ENCODE results near the gene LRP5. TPM values are rescaled to one million over a fixed set of nuclear protein-coding genes. Genes with fewer than 3 reads are reported as not detected.
"Not testable (repeated sequence)": the region's sequence is repeated elsewhere in the genome, so short reads cannot be mapped to it uniquely, and the experiment has no call there.

The LRP5 gene
- total RNA-seq, 1 donor from 2014 or later = 9.4 TPM

DNA sequence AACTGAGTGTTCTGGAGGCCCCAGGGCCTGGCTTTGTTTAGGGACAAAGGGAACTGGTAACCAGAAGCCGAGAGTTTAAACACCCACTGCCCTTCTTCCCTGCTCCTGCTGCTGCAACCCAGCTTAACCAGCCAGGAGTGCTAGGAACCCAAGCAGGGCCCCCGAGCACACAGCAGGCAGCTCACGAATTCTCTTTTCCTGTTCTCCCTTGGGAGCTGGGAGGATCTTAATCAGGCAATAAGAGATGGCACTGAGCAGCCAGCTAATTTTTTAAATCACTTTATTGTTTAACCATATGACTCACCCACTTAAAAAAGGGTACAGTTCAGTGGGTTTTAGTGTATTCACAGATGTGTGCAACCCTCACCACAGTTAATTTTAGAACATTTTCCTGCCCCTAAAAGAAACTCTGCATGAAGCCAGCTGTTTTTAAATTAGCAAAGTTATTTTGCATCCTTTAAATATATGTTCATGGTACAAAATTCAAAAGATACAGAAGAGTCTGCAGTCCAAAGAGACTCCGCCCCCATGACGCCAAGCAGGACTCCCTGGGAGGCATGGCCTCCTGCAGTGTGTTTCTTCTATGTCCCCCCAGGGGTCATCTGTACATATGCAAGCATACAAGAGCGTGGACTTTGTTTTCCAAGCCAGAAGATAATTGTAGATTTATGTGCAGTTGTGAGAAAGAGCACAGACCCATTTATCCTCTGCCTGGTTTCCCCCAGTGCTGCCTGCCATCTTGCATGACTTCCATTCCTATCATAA, 129.3 kb downstream of the LRP5 start:
- DNase-seq (ENCODE audit: low spot score) = no peak
- intact Hi-C loops (cut with micrococcal nuclease) = no loop called here
- Mint-ChIP-seq H3K4me3 (ENCODE audit: low read depth) (no peak overlapping the region), H3K4me1 (ENCODE audit: low read depth) (no peaks in the 10 kb centered on the region), H3K27ac (no peak overlapping the region), H3K36me3 (ENCODE audit: low read depth) (no peaks in the 10 kb centered on the region), H3K9me3 (no peaks in the 10 kb centered on the region), H3K27me3 (ENCODE audit: low read depth) (no peaks in the 10 kb centered on the region)

DNA sequence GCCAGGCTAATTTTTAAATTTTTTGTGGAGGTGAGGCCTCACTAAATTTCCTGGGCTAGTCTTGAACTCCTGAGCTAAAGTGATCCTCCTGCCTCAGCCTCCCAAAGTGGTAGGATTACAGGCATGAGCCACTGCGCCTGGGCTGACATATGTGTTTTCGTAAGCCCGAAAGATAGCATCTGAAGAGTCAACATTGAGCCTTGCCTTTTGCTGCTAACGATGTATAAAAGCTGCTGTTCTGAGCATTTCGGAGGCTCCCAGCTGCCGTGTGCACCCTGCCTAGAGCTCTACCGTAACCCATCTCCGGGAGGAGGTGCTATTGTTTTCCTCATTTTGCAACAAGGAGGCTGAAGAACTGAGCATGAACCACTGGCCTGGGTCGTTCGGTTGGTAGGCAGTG, 130.0 kb downstream of the LRP5 start:
- DNase-seq (ENCODE audit: low spot score) = no peak
- Mint-ChIP-seq H3K4me1 (ENCODE audit: low read depth) (peaks cover 2% of the 10 kb centered on the region), H3K27me3 (ENCODE audit: low read depth) (no peaks in the 10 kb centered on the region), H3K9me3 (no peaks in the 10 kb centered on the region), H3K27ac (no peak overlapping the region), H3K36me3 (ENCODE audit: low read depth) (no peaks in the 10 kb centered on the region), H3K4me3 (ENCODE audit: low read depth) (no peak overlapping the region)
- intact Hi-C loops (cut with micrococcal nuclease) = no loop called here

DNA sequence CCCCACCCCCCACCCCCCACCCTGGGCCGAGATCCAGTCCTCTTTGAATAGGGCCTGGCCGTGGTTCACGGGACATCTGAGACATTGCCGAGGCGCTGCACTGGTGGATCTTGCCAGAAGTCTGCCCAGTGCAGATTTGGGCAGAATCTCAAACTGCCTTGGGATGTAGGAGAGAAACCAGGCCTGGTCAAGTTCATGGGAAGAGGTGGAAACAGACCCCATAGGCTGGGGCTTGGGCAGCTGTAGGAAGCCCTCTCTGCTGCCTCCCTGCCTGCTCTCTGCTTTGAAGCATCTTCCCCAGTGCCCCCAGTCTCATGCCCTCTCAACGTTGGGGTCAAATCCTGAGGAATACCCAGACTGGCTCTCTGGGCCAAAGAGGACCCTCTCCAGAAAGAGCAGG, 132.2 kb downstream of the LRP5 start:
- H3K36me3 Mint-ChIP-seq (ENCODE audit: low read depth) = no peaks in the 10 kb centered on the region
- DNase-seq (ENCODE audit: low spot score) = no peak
- intact Hi-C loops (cut with micrococcal nuclease) = no loop called here
- no peak overlapping the region for H3K4me3 Mint-ChIP-seq (ENCODE audit: low read depth)
- H3K4me1 Mint-ChIP-seq (ENCODE audit: low read depth) = peaks cover 6% of the 10 kb centered on the region
- H3K9me3 Mint-ChIP-seq = no peaks in the 10 kb centered on the region
- H3K27me3 Mint-ChIP-seq (ENCODE audit: low read depth) = no peaks in the 10 kb centered on the region
- no peak overlapping the region for H3K27ac Mint-ChIP-seq

DNA sequence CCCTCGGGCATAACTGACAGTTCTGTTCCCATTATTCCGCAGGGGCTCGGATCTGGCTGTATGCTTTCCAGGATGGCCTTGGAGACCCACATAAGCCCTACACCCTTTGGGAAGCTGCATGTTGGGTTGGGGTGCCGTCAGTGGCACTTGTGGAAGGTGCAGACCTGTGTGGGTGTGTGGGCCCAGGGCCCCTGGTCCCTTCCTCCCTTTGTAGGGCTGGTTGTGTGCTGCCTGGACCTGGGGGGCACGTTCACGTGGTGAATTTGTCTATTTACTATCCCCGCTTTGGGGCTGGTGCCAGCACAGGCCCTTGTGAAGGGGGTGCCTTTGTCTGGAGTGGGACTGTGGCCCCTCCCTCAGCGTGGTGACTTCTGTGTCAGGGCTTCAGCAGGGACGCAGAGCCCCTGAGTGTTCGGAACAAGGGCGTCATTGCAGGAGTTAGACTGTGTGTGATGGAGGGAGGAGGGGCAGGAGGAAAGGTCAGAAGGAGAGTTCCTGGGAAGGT, 133.2 kb downstream of the LRP5 start:
- H3K36me3 Mint-ChIP-seq (ENCODE audit: low read depth) = no peaks in the 10 kb centered on the region
- H3K4me3 Mint-ChIP-seq (ENCODE audit: low read depth) = no peak overlapping the region
- H3K27ac Mint-ChIP-seq = no peak overlapping the region
- no peaks in the 10 kb centered on the region for H3K9me3 Mint-ChIP-seq
- no peaks in the 10 kb centered on the region for H3K27me3 Mint-ChIP-seq (ENCODE audit: low read depth)
- H3K4me1 Mint-ChIP-seq (ENCODE audit: low read depth) = peaks cover 6% of the 10 kb centered on the region
- no peak for DNase-seq (ENCODE audit: low spot score)
- intact Hi-C loops (cut with micrococcal nuclease) = no loop called here

DNA sequence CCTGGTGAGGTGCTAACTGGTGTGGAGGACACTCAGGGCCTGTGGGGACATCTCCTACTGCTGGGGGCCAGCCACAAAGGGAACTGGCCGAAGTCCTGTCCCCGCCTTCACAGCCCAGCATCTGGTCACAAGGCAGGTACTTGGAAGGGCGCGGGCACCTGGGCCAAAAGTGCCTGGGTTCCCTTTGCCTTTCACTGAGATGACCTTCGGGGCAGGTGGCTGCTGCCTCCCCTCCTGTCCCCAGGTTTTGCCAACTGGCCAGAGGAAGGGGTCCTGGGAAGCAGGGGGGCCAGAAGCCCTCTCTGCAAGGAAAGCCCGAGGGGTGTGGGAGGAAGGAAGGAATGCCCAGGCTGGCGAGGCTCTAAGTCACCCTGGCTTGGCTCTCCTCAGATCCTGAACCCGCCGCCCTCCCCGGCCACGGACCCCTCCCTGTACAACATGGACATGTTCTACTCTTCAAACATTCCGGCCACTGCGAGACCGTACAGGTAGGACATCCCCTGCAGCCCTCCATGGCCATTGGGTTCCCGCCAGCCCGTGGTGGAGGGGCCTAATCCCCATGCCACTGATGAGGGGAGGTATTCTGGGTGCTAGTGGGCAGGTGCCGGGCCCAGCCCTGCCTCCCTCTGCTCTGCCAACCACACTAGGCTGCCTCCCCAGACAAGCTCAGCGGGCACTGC, 133.8 kb downstream of the LRP5 start:
- Mint-ChIP-seq H3K4me3 (ENCODE audit: low read depth) (no peak overlapping the region), H3K4me1 (ENCODE audit: low read depth) (peaks cover 6% of the 10 kb centered on the region), H3K36me3 (ENCODE audit: low read depth) (no peaks in the 10 kb centered on the region), H3K9me3 (no peaks in the 10 kb centered on the region), H3K27ac (no peak overlapping the region), H3K27me3 (ENCODE audit: low read depth) (no peaks in the 10 kb centered on the region)
- intact Hi-C loops (cut with micrococcal nuclease) = no loop called here
- DNase-seq (ENCODE audit: low spot score) = no peak

DNA sequence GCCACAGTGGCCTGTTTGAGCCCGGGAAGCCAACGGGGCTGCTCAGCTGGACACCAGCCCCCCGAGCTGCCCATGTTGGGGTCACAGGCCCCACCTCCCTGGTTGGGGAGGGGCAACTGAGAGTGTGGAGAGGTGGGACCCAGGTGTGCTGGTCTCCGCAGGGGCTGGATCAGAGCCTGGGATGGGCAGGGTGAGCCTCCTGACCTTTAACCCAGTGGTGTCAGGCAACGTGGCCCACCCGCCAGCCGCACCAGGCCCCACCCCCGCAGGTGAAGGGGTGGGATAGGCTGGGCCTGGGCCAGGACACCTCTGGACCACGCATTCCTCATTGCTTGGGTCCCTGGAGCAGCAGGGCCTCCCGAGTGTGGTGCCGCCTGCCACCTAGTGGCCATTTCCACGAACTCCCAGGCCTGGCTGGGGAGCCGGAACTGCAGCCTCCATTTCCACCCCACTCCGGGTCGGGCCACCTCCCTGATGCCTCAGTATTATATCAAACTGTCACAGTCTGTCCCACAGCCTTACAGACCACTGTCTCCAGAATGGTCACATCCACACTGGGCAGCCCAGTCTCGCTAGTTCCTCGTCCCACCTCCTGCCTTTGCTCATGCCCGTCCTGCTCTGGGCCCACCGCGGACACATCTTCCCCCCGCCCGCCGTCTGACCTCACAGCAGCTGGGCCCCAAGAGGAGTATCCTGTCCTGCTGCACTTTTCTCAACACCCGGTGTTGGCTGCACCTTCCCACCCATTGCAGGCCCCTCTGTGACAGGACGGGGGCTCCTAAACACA, 134.8 kb downstream of the LRP5 start:
- Mint-ChIP-seq H3K27ac (no peak overlapping the region), H3K4me3 (ENCODE audit: low read depth) (no peak overlapping the region), H3K27me3 (ENCODE audit: low read depth) (no peaks in the 10 kb centered on the region), H3K4me1 (ENCODE audit: low read depth) (peaks cover 6% of the 10 kb centered on the region), H3K9me3 (no peaks in the 10 kb centered on the region), H3K36me3 (ENCODE audit: low read depth) (no peaks in the 10 kb centered on the region)
- DNase-seq (ENCODE audit: low spot score) = peak; percentile 63
- intact Hi-C loops (cut with micrococcal nuclease) = loop anchor here (1.0 kb wide), 1 partner anchor 190 kb away; no protein-coding TSS in a partner anchor

DNA sequence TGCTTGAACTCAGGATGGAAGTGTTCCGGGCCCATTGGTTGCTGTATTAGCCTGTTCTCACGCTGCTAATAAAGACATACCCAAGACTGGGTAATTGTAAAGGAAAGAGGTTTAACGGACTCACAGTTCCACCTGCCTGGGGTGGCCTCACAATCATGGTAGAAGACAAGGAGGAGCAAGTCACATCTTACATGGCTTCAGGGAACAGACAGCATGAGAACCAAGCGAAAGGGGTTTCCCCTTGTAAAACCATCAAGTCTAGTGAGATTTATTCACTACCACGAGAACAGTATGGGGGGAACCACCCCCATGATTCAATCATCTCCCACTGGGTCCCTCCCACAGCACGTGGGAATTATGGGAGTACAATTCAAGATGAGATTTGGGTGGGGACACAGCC, 135.5 kb downstream of the LRP5 start:
- H3K36me3 Mint-ChIP-seq (ENCODE audit: low read depth); H3K4me1 Mint-ChIP-seq (ENCODE audit: low read depth); H3K4me3 Mint-ChIP-seq (ENCODE audit: low read depth); H3K9me3 Mint-ChIP-seq; H3K27me3 Mint-ChIP-seq (ENCODE audit: low read depth); DNase-seq (ENCODE audit: low spot score); H3K27ac Mint-ChIP-seq: not testable (repeated sequence)
- intact Hi-C loops (cut with micrococcal nuclease) = loop anchor here (1.0 kb wide), 1 partner anchor 191 kb away; no protein-coding TSS in a partner anchor

DNA sequence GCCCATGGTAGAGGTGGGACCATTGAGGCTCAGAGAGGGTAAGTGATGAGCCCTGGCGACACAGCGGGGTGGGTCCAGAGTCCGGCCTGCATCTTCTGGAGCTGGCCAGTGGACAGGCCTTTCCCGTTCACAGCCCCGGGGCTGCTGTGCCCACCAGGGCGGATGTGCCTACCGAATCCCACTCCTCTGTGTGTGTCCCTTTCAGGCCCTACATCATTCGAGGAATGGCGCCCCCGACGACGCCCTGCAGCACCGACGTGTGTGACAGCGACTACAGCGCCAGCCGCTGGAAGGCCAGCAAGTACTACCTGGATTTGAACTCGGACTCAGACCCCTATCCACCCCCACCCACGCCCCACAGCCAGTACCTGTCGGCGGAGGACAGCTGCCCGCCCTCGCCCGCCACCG, 136.2 kb downstream of the LRP5 start:
- no peaks in the 10 kb centered on the region for H3K27me3 Mint-ChIP-seq (ENCODE audit: low read depth)
- no peak for DNase-seq (ENCODE audit: low spot score)
- H3K27ac Mint-ChIP-seq = no peak overlapping the region
- H3K9me3 Mint-ChIP-seq = no peaks in the 10 kb centered on the region
- no peaks in the 10 kb centered on the region for H3K36me3 Mint-ChIP-seq (ENCODE audit: low read depth)
- peaks cover 6% of the 10 kb centered on the region for H3K4me1 Mint-ChIP-seq (ENCODE audit: low read depth)
- H3K4me3 Mint-ChIP-seq (ENCODE audit: low read depth) = no peak overlapping the region
- intact Hi-C loops (cut with micrococcal nuclease) = no loop called here

DNA sequence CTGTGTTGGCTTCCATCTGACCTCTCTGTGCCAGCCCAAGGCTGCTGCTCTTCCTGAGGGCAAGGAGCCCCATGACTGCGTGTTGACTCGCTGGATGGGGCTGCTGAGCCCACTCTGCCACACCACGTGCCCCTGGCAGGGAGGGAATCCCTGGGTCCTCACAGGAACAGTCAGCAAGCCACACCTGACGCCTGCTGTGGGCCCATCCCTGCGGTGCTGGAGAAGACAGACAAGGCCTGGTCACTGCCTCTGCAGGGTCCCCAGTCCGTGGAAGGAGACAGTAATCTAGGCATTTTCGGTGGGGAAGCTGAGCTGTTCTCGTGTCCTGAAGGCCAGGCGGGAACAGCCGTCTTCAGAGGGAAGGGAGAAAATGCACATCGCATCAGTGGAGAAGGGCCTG, 137.6 kb downstream of the LRP5 start:
- H3K9me3 Mint-ChIP-seq = no peaks in the 10 kb centered on the region

DNA sequence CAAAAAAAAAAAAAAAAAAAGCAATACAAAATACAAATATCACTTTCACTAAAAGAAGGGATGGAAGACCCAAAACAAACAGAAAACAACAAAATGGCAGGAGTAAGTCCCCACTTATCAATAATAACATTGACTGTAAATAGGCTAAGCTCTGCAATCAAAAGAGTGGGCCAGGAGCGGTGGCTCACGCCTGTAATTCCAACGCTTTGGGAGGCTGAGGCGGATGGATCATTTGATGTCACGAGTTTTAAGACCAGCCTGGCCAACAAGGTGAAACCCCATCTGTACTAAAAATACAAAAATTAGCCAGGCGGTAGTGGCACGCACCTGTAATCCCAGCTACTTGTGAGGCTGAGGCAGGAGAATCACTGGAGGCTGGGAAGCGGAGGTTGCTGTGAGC, 138.3 kb downstream of the LRP5 start:
- no peak overlapping the region for H3K27ac Mint-ChIP-seq
- no peaks in the 10 kb centered on the region for H3K9me3 Mint-ChIP-seq
- H3K4me1 Mint-ChIP-seq (ENCODE audit: low read depth) = peaks cover 6% of the 10 kb centered on the region
- H3K36me3 Mint-ChIP-seq (ENCODE audit: low read depth) = no peaks in the 10 kb centered on the region
- no peak overlapping the region for H3K4me3 Mint-ChIP-seq (ENCODE audit: low read depth)
- intact Hi-C loops (cut with micrococcal nuclease) = no loop called here
- no peaks in the 10 kb centered on the region for H3K27me3 Mint-ChIP-seq (ENCODE audit: low read depth)
- no peak for DNase-seq (ENCODE audit: low spot score)

More for the DNA sequence above, 137.6 kb downstream of the LRP5 start:
- intact Hi-C loops (cut with micrococcal nuclease) = no loop called here
- no peaks in the 10 kb centered on the region for H3K36me3 Mint-ChIP-seq (ENCODE audit: low read depth)
- H3K4me1 Mint-ChIP-seq (ENCODE audit: low read depth) = peaks cover 6% of the 10 kb centered on the region
- no peaks in the 10 kb centered on the region for H3K27me3 Mint-ChIP-seq (ENCODE audit: low read depth)
- no peak overlapping the region for H3K4me3 Mint-ChIP-seq (ENCODE audit: low read depth)
- no peak for DNase-seq (ENCODE audit: low spot score)
- H3K27ac Mint-ChIP-seq = no peak overlapping the region

DNA sequence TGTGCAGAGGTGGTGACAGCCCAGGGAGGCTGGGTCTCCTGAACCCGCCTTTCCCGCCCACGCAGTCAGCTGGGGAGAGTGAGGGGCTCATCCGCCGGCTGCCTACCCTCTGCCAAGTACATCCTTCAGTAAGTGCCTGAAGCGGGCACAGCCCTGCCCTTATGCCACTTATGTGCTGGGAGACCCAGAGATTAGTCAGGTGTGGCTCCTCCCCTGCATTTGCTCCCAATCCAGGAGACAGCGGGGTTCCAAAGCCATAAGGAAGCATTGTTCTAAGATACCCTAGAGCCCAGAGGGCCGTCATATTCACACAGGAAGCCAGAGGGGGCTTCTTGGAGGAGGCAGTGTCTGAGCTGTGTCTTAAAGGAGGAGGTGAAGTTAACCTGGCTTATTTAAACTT, 142.4 kb downstream of the LRP5 start:
- no peak for DNase-seq (ENCODE audit: low spot score)
- H3K27ac Mint-ChIP-seq = no peak overlapping the region
- no peaks in the 10 kb centered on the region for H3K9me3 Mint-ChIP-seq
- no peaks in the 10 kb centered on the region for H3K4me1 Mint-ChIP-seq (ENCODE audit: low read depth)
- no peaks in the 10 kb centered on the region for H3K36me3 Mint-ChIP-seq (ENCODE audit: low read depth)
- no peak overlapping the region for H3K4me3 Mint-ChIP-seq (ENCODE audit: low read depth)
- H3K27me3 Mint-ChIP-seq (ENCODE audit: low read depth) = no peaks in the 10 kb centered on the region
- intact Hi-C loops (cut with micrococcal nuclease) = no loop called here

DNA sequence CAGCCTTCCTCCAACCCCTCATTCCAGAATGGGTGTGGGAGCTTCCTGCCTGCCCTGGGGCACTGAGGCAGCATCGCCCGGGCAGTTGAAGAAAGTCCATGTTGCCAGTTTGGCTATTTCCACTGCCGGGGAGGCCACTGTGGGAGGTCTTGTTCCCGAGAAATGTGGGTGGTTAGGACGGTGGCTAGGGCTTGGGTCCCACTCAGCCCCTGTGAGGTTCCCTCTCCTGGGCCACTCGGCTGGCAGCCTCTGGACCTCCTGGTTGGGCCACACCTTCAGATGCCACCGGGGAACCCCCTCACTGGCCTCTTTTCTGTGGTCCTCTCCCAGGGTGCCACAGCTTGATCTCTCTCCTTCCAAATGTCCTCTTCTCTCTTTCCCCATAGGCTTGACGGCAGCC, 143.1 kb downstream of the LRP5 start:
- Mint-ChIP-seq H3K4me3 (ENCODE audit: low read depth) (no peak overlapping the region), H3K9me3 (no peaks in the 10 kb centered on the region), H3K27me3 (ENCODE audit: low read depth) (no peaks in the 10 kb centered on the region), H3K4me1 (ENCODE audit: low read depth) (peaks cover 2% of the 10 kb centered on the region), H3K27ac (no peak overlapping the region), H3K36me3 (ENCODE audit: low read depth) (no peaks in the 10 kb centered on the region)
- no peak for DNase-seq (ENCODE audit: low spot score)
- intact Hi-C loops (cut with micrococcal nuclease) = no loop called here
